NCI-H2196 treated with DMSO at 0.1 percent for 48 hours (cell line): ENCODE results near the gene PTCD2.
A peak's percentile ranks its signal among the peaks of the same experiment; 100 is the strongest.

Source experiments
- DNase-seq: peaks from one replicate; lab custom pipeline; 2025; ENCODE audit not compliant: unreplicated experiment; lab: John Stamatoyannopoulos, UW

PTCD2 gene

GRCh38 chr5:72319976-72320752 lies at the start of gene PTCD2, which contains the start of gene MRPS27:
Gene PTCD2, plus strand, starts transcription at chr5:72320373. Its CDS starts 10 bp downstream, at chr5:72320383.
Gene MRPS27, minus strand, starts transcription at chr5:72320240. Its CDS starts 19 bp downstream, at chr5:72320221.
- peak; percentile 87 for DNase-seq

- DNase-seq: no peak
Observed at GRCh38 chr5:72271702-72272101, 48.5 kb upstream of the PTCD2 start.

- DNase-seq: no peak
Observed at GRCh38 chr5:72272398-72272797, 47.8 kb upstream of the PTCD2 start.

GRCh38 chr5:72273547-72273946 lies 46.6 kb upstream of the PTCD2 start:
- no peak for DNase-seq

- no peak for DNase-seq
Observed at GRCh38 chr5:72276219-72276752, 43.9 kb upstream of the PTCD2 start.

- no peak for DNase-seq
Observed at GRCh38 chr5:72280581-72281069, 39.5 kb upstream of the PTCD2 start.

- no peak for DNase-seq
Observed at GRCh38 chr5:72281430-72281763, 38.8 kb upstream of the PTCD2 start.

- DNase-seq: no peak
Observed at GRCh38 chr5:72281764-72282499, 38.2 kb upstream of the PTCD2 start.

- no peak for DNase-seq
Observed at GRCh38 chr5:72282878-72283277, 37.3 kb upstream of the PTCD2 start.

GRCh38 chr5:72283358-72283757 lies 36.8 kb upstream of the PTCD2 start:
- DNase-seq: no peak

- no peak for DNase-seq
Observed at GRCh38 chr5:72284559-72285423, 35.4 kb upstream of the PTCD2 start.

GRCh38 chr5:72285424-72285821 lies 34.8 kb upstream of the PTCD2 start:
- no peak for DNase-seq

GRCh38 chr5:72286798-72287197 lies 33.4 kb upstream of the PTCD2 start:
- no peak for DNase-seq

- peak; percentile 68 for DNase-seq
Observed at GRCh38 chr5:72288924-72289323, 31.2 kb upstream of the PTCD2 start.

- no peak for DNase-seq
Observed at GRCh38 chr5:72290356-72291133, 29.6 kb upstream of the PTCD2 start.

GRCh38 chr5:72291601-72292000 lies 28.6 kb upstream of the PTCD2 start:
- no peak for DNase-seq

GRCh38 chr5:72292411-72292810 lies 27.8 kb upstream of the PTCD2 start:
- DNase-seq: no peak

- DNase-seq: no peak
Observed at GRCh38 chr5:72293495-72294055, 26.6 kb upstream of the PTCD2 start.

- no peak for DNase-seq
Observed at GRCh38 chr5:72294473-72294872, 25.7 kb upstream of the PTCD2 start.

- no peak for DNase-seq
Observed at GRCh38 chr5:72295539-72295938, 24.6 kb upstream of the PTCD2 start.
